HG03108 (cell line): ENCODE measurements around the gene SLC16A7.

Experiments used
- ATAC-seq: cut with Tn5 transposase; IDR thresholded peaks from one replicate; pipeline ENCODE4 v1.9.1; 2021; ENCODE audit warnings: moderate library complexity; ENCODE audit not compliant: unreplicated experiment

SLC16A7 gene

DNA sequence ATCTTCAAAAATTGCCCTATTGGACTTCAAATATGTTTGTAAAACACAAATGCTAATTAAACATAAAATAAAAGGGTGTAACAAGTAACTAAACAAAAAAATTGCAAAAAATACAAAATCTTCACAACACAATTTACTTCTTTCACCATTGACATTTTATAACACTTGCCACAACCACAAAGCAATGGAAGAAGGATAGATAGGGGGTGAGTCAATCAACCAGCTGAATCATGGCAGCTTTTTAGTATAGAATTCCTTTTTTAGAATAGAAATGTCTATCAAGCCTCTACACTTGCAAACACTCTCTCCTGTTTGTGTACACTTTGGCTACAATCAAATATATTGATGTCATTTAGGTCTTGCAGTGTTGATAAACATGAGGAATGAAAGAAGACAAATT lies 232.7 kb downstream of the SLC16A7 start:
- no peak for ATAC-seq

DNA sequence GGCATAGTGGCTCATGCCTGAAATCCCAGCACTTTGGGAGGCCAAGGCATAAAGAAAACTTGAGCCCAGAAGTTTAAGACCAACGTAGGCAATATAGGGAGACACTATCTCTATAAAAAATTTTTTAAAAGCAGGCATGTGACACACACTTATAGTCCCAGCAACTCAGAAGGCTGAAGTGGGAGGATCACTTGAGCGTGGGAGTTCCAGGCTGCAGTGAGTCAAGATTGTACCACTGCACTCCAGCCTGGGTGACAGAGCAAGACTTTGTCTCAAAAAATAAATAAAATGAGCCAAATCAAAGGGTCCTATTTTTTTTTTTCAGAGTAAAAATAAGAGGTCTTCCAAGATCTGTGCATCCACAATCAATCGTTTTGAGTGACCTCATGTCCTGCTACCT lies 237.6 kb downstream of the SLC16A7 start:
- no peak for ATAC-seq

DNA sequence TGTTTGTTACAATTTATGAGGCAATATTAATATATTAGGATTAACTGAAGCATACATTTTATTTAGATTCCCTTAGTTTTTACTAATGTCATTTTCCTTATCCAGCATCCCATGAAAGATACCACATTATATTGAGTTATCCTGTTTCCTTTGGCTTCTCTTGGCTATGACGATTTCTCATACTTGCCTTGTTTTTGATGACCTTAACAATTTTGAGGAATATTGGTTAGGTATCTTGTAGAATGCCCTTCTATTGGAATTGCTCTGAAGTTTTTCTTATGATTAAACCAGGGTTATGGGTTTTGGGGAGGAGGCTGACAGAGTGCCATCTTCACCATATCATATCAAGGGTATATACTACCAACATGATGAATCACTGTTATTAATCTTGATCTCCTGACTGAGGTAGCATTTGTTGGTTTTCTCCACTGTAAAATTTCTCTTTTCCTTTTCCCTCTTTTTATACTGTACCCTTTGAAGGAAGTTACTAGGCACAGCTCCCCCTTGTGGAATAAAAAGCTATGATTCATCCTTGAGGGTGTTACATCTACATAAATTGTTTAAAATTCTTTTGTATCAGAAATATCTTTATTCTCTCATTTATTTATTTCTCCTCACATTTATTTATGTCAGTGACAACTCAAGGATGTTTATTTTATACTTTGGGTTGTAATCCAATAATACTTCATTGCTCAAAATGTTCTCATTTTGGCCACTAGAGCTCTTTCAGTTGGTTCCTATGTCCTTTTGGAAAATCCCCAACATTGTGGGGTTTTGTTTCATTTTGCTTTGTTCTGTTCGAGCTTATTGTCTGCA lies 239.0 kb downstream of the SLC16A7 start:
- no peak for ATAC-seq
